Esophagus muscularis mucosa (tissue), 4 donors: ENCODE measurements around the gene USP25.

ENCODE experiments used
- CTCF ChIP-seq, 3 experiments: fragments of 200-600 bp in 2 of 3; fragments of 450-650 bp in 1 of 3; sonication (generic) in 2 of 3; IDR thresholded peaks; one replicate each; pipeline ENCODE4 v1.5.1; 2017 to 2019; ENCODE audit warnings: antibody characterized with exemption in 3 of 3, mild to moderate bottlenecking in 2 of 3, moderate library complexity in 1 of 3
- EP300 ChIP-seq: sonication (generic); formaldehyde crosslinking; IDR thresholded peaks from one replicate; pipeline ENCODE4 v1.6.1; 2017; ENCODE audit warnings: antibody characterized with exemption
- POLR2A ChIP-seq: fragments of 450-650 bp; IDR thresholded peaks from one replicate; pipeline ENCODE4 v1.6.1; 2017; ENCODE audit warnings: antibody characterized with exemption, moderate library complexity, mild to moderate bottlenecking, low read depth
- POLR2AphosphoS5 ChIP-seq, 2 donors: sonication (generic); formaldehyde crosslinking; IDR thresholded peaks; one replicate each; pipeline ENCODE4 v1.6.1; 2017; ENCODE audit warnings: antibody characterized with exemption in 2 of 2

GRCh38 chr21:15928196-15928595, 198.4 kb downstream of the USP25 start:
- no peak for TF ChIP-seq CTCF (IDR thresholded peaks at IDR 0.05)
- TF ChIP-seq POLR2A: no peak
- TF ChIP-seq POLR2AphosphoS5 (IDR thresholded peaks at IDR 0.05): no peak
- no peak for TF ChIP-seq EP300
